H1 (cell line): ENCODE data around the gene CARD14. TPM values are rescaled to one million over a fixed set of nuclear protein-coding genes. Genes with fewer than 3 reads are reported as not detected.

Experiments used
- CTCF ChIA-PET: fragments of 300-600 bp; sonication (Branson Sonifier 250); formaldehyde crosslinking; loops from one replicate; lab custom pipeline; 2021; ENCODE audit not compliant: partially characterized antibody; lab: Charles Lee
- POLR2A ChIA-PET: fragments of 300-600 bp; sonication (Branson Sonifier 250); formaldehyde crosslinking; loops from one replicate; lab custom pipeline; 2021; ENCODE audit warnings: inconsistent platforms; ENCODE audit not compliant: partially characterized antibody; lab: Charles Lee
- DNase-seq, 2 experiments: peaks; one replicate each; pipeline versions ENCODE4 v3.0.0 to v3.0.0-alpha.2; 2010 to 2022; ENCODE audit warnings: low spot score in 2 of 2, low read depth in 1 of 2, mixed read lengths in 1 of 2
- FAIRE-seq: peaks from 2 replicates; lab custom pipeline; 2011; peaks lifted over from hg19 to GRCh38; lab: Jason Lieb, UNC
- H2AFZ ChIP-seq: 2 replicates; pipeline ENCODE4 v1.8.1; 2012; ENCODE audit warnings: low read length, inconsistent platforms
- H2AK5ac ChIP-seq: 2 replicates; pipeline ENCODE4 v1.6.1; 2013; ENCODE audit warnings: low read depth, low read length
- H2BK120ac ChIP-seq: replicated peaks from 2 replicates; pipeline ENCODE3; 2013; ENCODE audit warnings: low read depth, low read length, inconsistent platforms
- H2BK12ac ChIP-seq: 2 replicates; pipeline ENCODE4 v1.6.1; 2013; ENCODE audit warnings: low read depth, low read length
- H2BK15ac ChIP-seq: 2 replicates; pipeline ENCODE4 v1.6.1; 2013; ENCODE audit warnings: low read length
- H2BK20ac ChIP-seq: 2 replicates; pipeline ENCODE4 v1.6.1; 2013; ENCODE audit warnings: low read length
- H2BK5ac ChIP-seq: 2 replicates; pipeline ENCODE4 v1.6.1; 2013; ENCODE audit warnings: low read depth, low read length
- H3K14ac ChIP-seq: 2 replicates; pipeline ENCODE4 v1.6.1; 2013; ENCODE audit warnings: inconsistent platforms; ENCODE audit not compliant: insufficient read length
- H3K18ac ChIP-seq: 2 replicates; pipeline ENCODE4 v1.6.1; 2013; ENCODE audit warnings: low read length; ENCODE audit errors: extremely low read depth
- H3K23ac ChIP-seq: 2 replicates; pipeline ENCODE4 v1.6.1; 2013; ENCODE audit warnings: inconsistent platforms; ENCODE audit not compliant: insufficient read length
- H3K23me2 ChIP-seq: 2 replicates; pipeline ENCODE4 v1.6.1; 2013; ENCODE audit warnings: low read depth, low read length
- H3K27ac ChIP-seq: 2 replicates; pipeline ENCODE4 v1.6.1; 2011; ENCODE audit warnings: low read depth, low read length, inconsistent platforms
- H3K27me3 ChIP-seq, 4 experiments: replicated peaks in 1 of 4; 1 replicate in 1 of 4; 2 replicates in 3 of 4; pipeline versions ENCODE4 v1.6.1 to v1.8.1; 2011 to 2013; ENCODE audit warnings: low read length in 3 of 4, mild to moderate bottlenecking in 3 of 4, inconsistent platforms in 2 of 4, mixed read lengths in 2 of 4, moderate library complexity in 1 of 4; ENCODE audit not compliant: control insufficient read depth in 3 of 4, insufficient read depth in 3 of 4; ENCODE audit errors: extremely low read depth in 1 of 4
- H3K36me3 ChIP-seq, 4 experiments: 2 replicates each; pipeline versions ENCODE4 v1.6.1 to v1.8.1; 2011 to 2013; ENCODE audit warnings: mild to moderate bottlenecking in 4 of 4, low read length in 3 of 4, moderate library complexity in 2 of 4, control low read depth in 1 of 4, inconsistent platforms in 1 of 4; ENCODE audit not compliant: insufficient read depth in 4 of 4, control insufficient read depth in 2 of 4
- H3K4ac ChIP-seq: replicated peaks from 2 replicates; pipeline ENCODE3; 2013; ENCODE audit warnings: low read length, low read depth, mixed read lengths, inconsistent platforms; ENCODE audit not compliant: insufficient read length
- H3K4me1 ChIP-seq, 4 experiments: replicated peaks in 1 of 4; 1 replicate in 1 of 4; 2 replicates in 3 of 4; pipeline versions ENCODE4 v1.6.1 to v1.8.1; 2011 to 2013; ENCODE audit warnings: low read length in 3 of 4, inconsistent platforms in 2 of 4, mixed read lengths in 1 of 4; ENCODE audit not compliant: insufficient read depth in 4 of 4, control insufficient read depth in 3 of 4
- H3K4me2 ChIP-seq, 2 experiments: 2 replicates each; pipeline versions ENCODE4 v1.6.1 to v1.8.1; 2011 to 2013; ENCODE audit warnings: low read depth in 2 of 2, low read length in 2 of 2, control low read depth in 1 of 2, inconsistent platforms in 1 of 2, mild to moderate bottlenecking in 1 of 2; ENCODE audit not compliant: insufficient read depth in 1 of 2
- H3K4me3 ChIP-seq, 4 experiments: fragments of 200-600, 300-600 bp in 1 of 4; sonication (generic), shearing (Covaris generic), sonication (Bioruptor Twin) in 1 of 4; 2 replicates each; pipeline versions ENCODE4 v1.5.1 to v1.8.1; 2011 to 2016; ENCODE audit warnings: low read length in 4 of 4, low read depth in 3 of 4, control low read depth in 2 of 4, inconsistent platforms in 2 of 4, mild to moderate bottlenecking in 2 of 4, mixed read lengths in 1 of 4, moderate library complexity in 1 of 4; ENCODE audit not compliant: insufficient read depth in 2 of 4; ENCODE audit errors: extremely low read depth in 1 of 4
- H3K56ac ChIP-seq: replicated peaks from 2 replicates; pipeline ENCODE3; 2013; ENCODE audit warnings: low read depth, mild to moderate bottlenecking, mixed read lengths, low read length, inconsistent platforms; ENCODE audit not compliant: insufficient read length
- H3K79me1 ChIP-seq: 2 replicates; pipeline ENCODE4 v1.6.1; 2013; ENCODE audit warnings: low read depth, low read length, control low read depth
- H3K79me2 ChIP-seq, 2 experiments: 2 replicates each; pipeline versions ENCODE4 v1.6.1 to v1.8.1; 2012 to 2013; ENCODE audit warnings: low read length in 2 of 2, mild to moderate bottlenecking in 2 of 2, inconsistent platforms in 1 of 2; ENCODE audit not compliant: insufficient read depth in 2 of 2, control insufficient read depth in 1 of 2
- H3K9ac ChIP-seq, 4 experiments: replicated peaks in 1 of 4; 1 replicate in 1 of 4; 2 replicates in 3 of 4; pipeline versions ENCODE4 v1.6.1 to v1.8.1; 2011 to 2013; ENCODE audit warnings: low read depth in 3 of 4, low read length in 3 of 4, control low read depth in 2 of 4, mild to moderate bottlenecking in 2 of 4, moderate library complexity in 2 of 4, inconsistent platforms in 1 of 4; ENCODE audit errors: extremely low read depth in 1 of 4
- H3K9me3 ChIP-seq, 2 experiments: 2 replicates each; pipeline versions ENCODE4 v1.6.1 to v1.8.1; 2012 to 2013; ENCODE audit warnings: mild to moderate bottlenecking in 2 of 2, moderate library complexity in 2 of 2, control low read depth in 1 of 2, inconsistent platforms in 1 of 2, low read depth in 1 of 2, low read length in 1 of 2, mixed read lengths in 1 of 2; ENCODE audit not compliant: insufficient read depth in 2 of 2
- H4K20me1 ChIP-seq, 2 experiments: replicated peaks in 1 of 2; 2 replicates each; pipeline versions ENCODE3 to v1.8.1; 2011 to 2013; ENCODE audit warnings: inconsistent platforms in 2 of 2, low read length in 2 of 2, mild to moderate bottlenecking in 1 of 2; ENCODE audit not compliant: insufficient read depth in 2 of 2, control insufficient read depth in 1 of 2
- H4K5ac ChIP-seq: 2 replicates; pipeline ENCODE4 v1.6.1; 2013; ENCODE audit warnings: low read length, low read depth, mixed read lengths, inconsistent platforms; ENCODE audit not compliant: insufficient read length
- H4K8ac ChIP-seq: 2 replicates; pipeline ENCODE4 v1.8.0; 2013; ENCODE audit warnings: mild to moderate bottlenecking, moderate library complexity, low read length, inconsistent platforms; ENCODE audit not compliant: insufficient read depth; ENCODE audit errors: extremely low read depth
- H4K91ac ChIP-seq: replicated peaks from 2 replicates; pipeline ENCODE3; 2013; ENCODE audit warnings: low read length, mixed read lengths, inconsistent platforms; ENCODE audit not compliant: insufficient read length
- CHD2 ChIP-seq: IDR thresholded peaks from 2 replicates; pipeline ENCODE4 v1.6.1; 2012; ENCODE audit warnings: low read length, improper control_type of control experiment
- CTCF ChIP-seq, 3 experiments: IDR thresholded peaks; 1 replicate in 2 of 3; 2 replicates in 1 of 3; pipeline versions ENCODE4 v1.5.1 to v1.6.1; 2011; ENCODE audit warnings: low read length in 3 of 3, mild to moderate bottlenecking in 3 of 3, inconsistent platforms in 2 of 3, low read depth in 1 of 3, moderate library complexity in 1 of 3; ENCODE audit not compliant: insufficient read depth in 1 of 3; ENCODE audit errors: control extremely low read depth in 1 of 3
- GABPA ChIP-seq: IDR thresholded peaks from 2 replicates; pipeline ENCODE4 v1.6.1; 2011; ENCODE audit warnings: mild to moderate bottlenecking, low read length, moderate library complexity, borderline replicate concordance; ENCODE audit not compliant: insufficient read depth
- MAX ChIP-seq: IDR thresholded peaks from 2 replicates; pipeline ENCODE4 v1.6.1; 2012; ENCODE audit warnings: inconsistent platforms
- SIRT6 ChIP-seq: IDR thresholded peaks from one replicate; pipeline ENCODE4 v1.7.1; 2012; ENCODE audit warnings: low read length, inconsistent platforms
- TAF7 ChIP-seq: optimal IDR thresholded peaks from 2 replicates; pipeline ENCODE3; 2011; ENCODE audit warnings: low read depth, mild to moderate bottlenecking, inconsistent platforms, low read length, moderate library complexity, borderline replicate concordance
- TEAD4 ChIP-seq: IDR thresholded peaks from 2 replicates; pipeline ENCODE4 v1.6.1; 2012; ENCODE audit warnings: low read depth, low read length, inconsistent platforms, mixed read lengths
- YY1 ChIP-seq: IDR thresholded peaks from 2 replicates; pipeline ENCODE4 v1.6.1; 2011; ENCODE audit warnings: low read depth, mild to moderate bottlenecking, low read length
- WGBS, 2 experiments: shearing (Covaris generic) in 1 of 2; methylation state at CpG; one replicate each; pipeline versions ENCODE4 v1.1.6 to v1.1.7; 2013 to 2015; ENCODE audit warnings: low lambda C conversion rate in 2 of 2, mixed read lengths in 2 of 2, inconsistent platforms in 1 of 2, low coverage in 1 of 2, missing lambda C conversion rate in 1 of 2; ENCODE audit not compliant: insufficient replicate concordance in 2 of 2, insufficient coverage in 1 of 2, insufficient read length in 1 of 2; ENCODE audit errors: extremely low coverage in 1 of 2, missing lambda C conversion rate in 1 of 2; 5-methylcytosine and 5-hydroxymethylcytosine counted together
- polyA plus RNA-seq, 7 experiments: library from polyadenylated mRNA; depleted of rRNA in 3 of 7; stranded (reverse) in 5 of 7; unstranded in 2 of 7; fragments of >200 nt in 5 of 7; fragments of 200-250 nt in 2 of 7; gene quantifications; 1 replicate in 5 of 7; 2 replicates in 1 of 7; 4 replicates in 1 of 7; pipeline versions ENCODE4 v1.2.1 to v1.2.3, GENCODE V29; 2011 to 2013; ENCODE audit warnings: missing spikeins in 2 of 7, mixed read lengths in 2 of 7
- total RNA-seq: library from RNA; stranded (reverse); fragmentation: NEBNext Ultra II Directional; extraction: Animal tissue kit (Norgen Biotek cat#: 25700); gene quantifications from 2 replicates; pipeline ENCODE4 v1.2.1, GENCODE V29; 2021

CARD14 gene
- total and polyA plus RNA-seq, 2 of the 8 experiments (the other 6 are each of a cell fraction or from before 2014, with no cell fraction given) = 0.08 TPM; not detected in 1

DNA sequence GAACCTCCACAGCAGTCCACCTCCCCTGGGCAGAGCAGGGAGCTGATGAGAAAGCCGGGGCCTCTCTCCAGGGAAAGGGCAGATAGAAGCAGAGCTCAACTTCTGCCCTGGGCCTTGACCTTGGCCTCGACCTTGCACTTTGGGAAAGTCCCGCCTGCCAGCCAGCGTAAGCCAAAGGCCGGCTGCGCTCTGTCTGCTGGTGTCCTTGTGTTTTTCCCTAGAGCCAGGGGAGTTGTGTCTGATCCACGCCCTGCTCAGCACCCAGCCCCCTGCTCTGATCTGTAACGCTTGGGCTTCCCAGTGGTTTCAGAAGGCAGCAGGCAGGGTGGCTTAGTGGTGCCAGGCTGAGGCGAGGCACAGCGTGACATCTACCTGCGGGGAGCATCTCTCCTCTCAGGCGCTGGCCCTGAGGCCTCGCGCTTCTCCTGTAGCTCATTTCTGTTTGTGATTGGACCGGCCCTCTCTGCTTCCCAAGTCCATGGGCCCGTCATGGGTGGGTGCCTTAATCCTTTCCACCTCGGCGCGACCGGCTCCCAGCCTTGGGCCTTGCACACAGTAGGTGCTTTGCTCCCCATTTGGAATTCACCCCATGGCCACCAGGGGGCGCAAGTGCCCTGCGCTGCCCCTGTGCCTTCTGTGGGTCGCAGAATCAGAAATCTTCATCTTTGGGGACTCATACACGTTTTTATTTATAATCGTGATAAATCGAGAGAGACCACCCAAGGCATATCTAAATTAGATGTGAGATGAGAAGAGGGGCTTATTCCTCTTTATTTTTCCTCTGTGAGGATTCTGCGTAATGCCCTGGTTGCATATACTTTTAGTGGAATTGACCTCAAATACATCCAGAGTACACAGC is 26.1 kb downstream of the CARD14 start:
- ChIA-PET POLR2A (interaction anchor here (1.0 to 1.8 kb wide), 7 partner anchors 8 to 92 kb away, joined by 3 to 5 read pairs (median 3); no protein-coding TSS in a partner anchor), CTCF (interaction anchor here (0.6 to 8.0 kb wide), 70 partner anchors 11 to 446 kb away, joined by 3 to 90 read pairs (median 4); partner anchors contain the start of genes CARD14 and GAA)
- 70% methylated on average over 27 of the region's 27 CpGs; no CpG with 5 or more reads in 1 of the 2 experiments for WGBS, 2 experiments
- peaks cover 0 to 2% of the 10 kb centered on the region in 2 experiments; a peak in 1 of 4 replicates for H3K9me3 ChIP-seq
- no peak overlapping the region for H2BK120ac ChIP-seq
- no peak overlapping the region for H3K23ac ChIP-seq
- 0 out of 2 replicates have a peak overlapping the region, but pooled peaks have one; percentile 53 for H2BK15ac ChIP-seq
- no peaks in the 10 kb centered on the region for H3K79me2 ChIP-seq
- 0 out of 2 replicates have a peak overlapping the region, but pooled peaks have one; percentile 15 for H4K8ac ChIP-seq
- H3K56ac ChIP-seq = no peak overlapping the region
- H2AFZ ChIP-seq = no peak overlapping the region
- H2BK5ac ChIP-seq = no peak overlapping the region
- no peaks in the 10 kb centered on the region for H3K36me3 ChIP-seq
- no peak overlapping the region for H4K5ac ChIP-seq
- no peaks in the 10 kb centered on the region; a peak in 1 of 7 replicates for H3K27me3 ChIP-seq
- H4K20me1 ChIP-seq = peaks cover 0 to 1% of the 10 kb centered on the region in 2 experiments
- no peaks in the 10 kb centered on the region for H3K79me1 ChIP-seq
- H3K23me2 ChIP-seq = no peaks in the 10 kb centered on the region
- H2AK5ac ChIP-seq = no peak overlapping the region
- no peak for FAIRE-seq
- no peak overlapping the region; the same call in 1 of the 2 replicates for H3K27ac ChIP-seq
- no peak overlapping the region for H2BK12ac ChIP-seq
- H3K18ac ChIP-seq = no peak overlapping the region
- no peak overlapping the region for H3K4me2 ChIP-seq
- H3K4ac ChIP-seq = no peak overlapping the region
- no peak overlapping the region for H4K91ac ChIP-seq
- no peak overlapping the region for H3K9ac ChIP-seq
- no peak overlapping the region for H3K14ac ChIP-seq
- no peak overlapping the region for H2BK20ac ChIP-seq
- H3K4me1 ChIP-seq = peaks cover 0 to 4% (median 0%) of the 10 kb centered on the region in 4 experiments; a peak in 2 of 7 replicates
- peak in 1 of 2 experiments; percentile 90 for DNase-seq
- H3K4me3 ChIP-seq = no peak overlapping the region
- TF ChIP-seq YY1 = 0 out of 2 replicates have a peak, but pooled peaks have one; percentile 38
- peak; percentile 91 to 92 (median 91) for TF ChIP-seq CTCF (IDR thresholded peaks at IDR 0.05; ENCODE audit: control extremely low read depth in 1 of 3, insufficient read depth in 1 of 3, low read depth in 1 of 3, low read length in 3 of 3)
- no peak for TF ChIP-seq MAX
- TF ChIP-seq SIRT6 = no peak
- no peak for TF ChIP-seq CHD2
- TF ChIP-seq TAF7 = no peak
- peak; percentile 75; the same call in 1 of the 2 replicates for TF ChIP-seq GABPA
- peak; percentile 68; the same call in 1 of the 2 replicates for TF ChIP-seq TEAD4
